Endothelial cell of umbilical vein (primary cell): ENCODE data around the gene NDUFS1. TPM values are rescaled to one million over a fixed set of nuclear protein-coding genes. Genes with fewer than 3 reads are reported as not detected.
A peak's percentile ranks its signal among the peaks of the same experiment; 100 is the strongest.
"Not testable (repeated sequence)": the region's sequence is repeated elsewhere in the genome, so short reads cannot be mapped to it uniquely, and the experiment has no call there.

Source experiments
- BruUV-seq: library from RNA; stranded (reverse); fragments of 400-500 nt; replicated peaks from 2 replicates; lab custom pipeline; 2021; lab: Mats Ljungman, UMichigan
- CTCF ChIA-PET: fragments of 300-600, 350-600 bp; sonication (Branson Sonifier 250); formaldehyde crosslinking; loops from one replicate; lab custom pipeline; 2021; ENCODE audit warnings: antibody characterized with exemption, inconsistent platforms; lab: Charles Lee
- POLR2A ChIA-PET: fragments of 300-600, 350-600 bp; sonication (Branson Sonifier 250); formaldehyde crosslinking; loops from one replicate; lab custom pipeline; 2021; ENCODE audit warnings: antibody characterized with exemption, inconsistent platforms; lab: Charles Lee
- DNase-seq: peaks from one replicate; pipeline ENCODE4 v3.0.0-alpha.2; 2011; ENCODE audit warnings: low read depth, low spot score
- FAIRE-seq: peaks from 2 replicates; lab custom pipeline; 2011; peaks lifted over from hg19 to GRCh38; lab: Jason Lieb, UNC
- H2AFZ ChIP-seq: 2 replicates; pipeline ENCODE4 v1.6.0; 2012; ENCODE audit warnings: low read depth, low read length, control low read depth, inconsistent platforms
- H3K27ac ChIP-seq: 2 replicates; pipeline ENCODE4 v1.5.1; 2011; ENCODE audit warnings: low read depth, mild to moderate bottlenecking, control low read depth, low read length, moderate library complexity; ENCODE audit not compliant: insufficient read depth
- H3K27me3 ChIP-seq, 2 experiments: 2 replicates each; pipeline versions ENCODE4 v1.6.0 to v1.6.1; 2011; ENCODE audit warnings: low read length in 2 of 2, mixed read lengths in 1 of 2; ENCODE audit not compliant: control insufficient read depth in 2 of 2, insufficient read depth in 2 of 2
- H3K36me3 ChIP-seq, 2 experiments: 2 replicates in 1 of 2; 3 replicates in 1 of 2; pipeline ENCODE4 v1.5.1; 2011; ENCODE audit warnings: low read length in 2 of 2, mild to moderate bottlenecking in 1 of 2, moderate library complexity in 1 of 2; ENCODE audit not compliant: control insufficient read depth in 2 of 2, insufficient read depth in 2 of 2; ENCODE audit errors: extremely low read depth in 1 of 2
- H3K4me1 ChIP-seq: 3 replicates; pipeline ENCODE4 v1.5.1; 2011; ENCODE audit warnings: mild to moderate bottlenecking, low read length; ENCODE audit not compliant: control insufficient read depth, insufficient read depth; ENCODE audit errors: extremely low read depth
- H3K4me2 ChIP-seq: 2 replicates; pipeline ENCODE4 v1.6.1; 2011; ENCODE audit warnings: low read length, control low read depth, mixed read lengths; ENCODE audit not compliant: insufficient read depth
- H3K4me3 ChIP-seq, 3 experiments: fragments of 200-600 bp in 1 of 3; sonication (generic), shearing (Covaris generic) in 1 of 3; replicated peaks in 1 of 3; 2 replicates each; pipeline ENCODE4 v1.5.1; 2011 to 2016; ENCODE audit warnings: control low read depth in 3 of 3, low read length in 3 of 3, mild to moderate bottlenecking in 2 of 3, inconsistent platforms in 1 of 3, low read depth in 1 of 3, moderate library complexity in 1 of 3; ENCODE audit not compliant: insufficient read depth in 1 of 3
- H3K79me2 ChIP-seq: 2 replicates; pipeline ENCODE4 v1.6.0; 2012; ENCODE audit warnings: low read length, inconsistent platforms; ENCODE audit not compliant: control insufficient read depth, insufficient read depth
- H3K9ac ChIP-seq: replicated peaks from 2 replicates; pipeline ENCODE3; 2011; ENCODE audit warnings: low read length, control low read depth; ENCODE audit not compliant: insufficient read depth; ENCODE audit errors: extremely low read depth
- H3K9me1 ChIP-seq: replicated peaks from 3 replicates; pipeline ENCODE4 v1.6.0; 2011; ENCODE audit warnings: mild to moderate bottlenecking, low read length; ENCODE audit not compliant: control insufficient read depth, insufficient read depth; ENCODE audit errors: extremely low read depth
- H3K9me3 ChIP-seq: replicated peaks from 2 replicates; pipeline ENCODE4 v1.5.1; 2012; ENCODE audit warnings: low read length, inconsistent platforms; ENCODE audit not compliant: control insufficient read depth, insufficient read depth
- H4K20me1 ChIP-seq: replicated peaks from 2 replicates; pipeline ENCODE3; 2011; ENCODE audit warnings: mild to moderate bottlenecking, low read length; ENCODE audit not compliant: control insufficient read depth, insufficient read depth; ENCODE audit errors: extremely low read depth
- JUN ChIP-seq: IDR thresholded peaks from 2 replicates; pipeline ENCODE4 v1.6.1; 2011; ENCODE audit warnings: borderline replicate concordance, low read depth; ENCODE audit not compliant: insufficient read length, insufficient read depth
- dilution Hi-C: fragments of 300-500 bp; cut with MboI; formaldehyde crosslinking; loops from one replicate; pipeline ENCODE4 v1.15.0; 2019; ENCODE audit warnings: low sequenced_read_pairs; ENCODE audit not compliant: extremely low pct_ligation_motif_present
- intact Hi-C: fragments of 100-400 bp; cut with micrococcal nuclease; formaldehyde crosslinking; loops from one replicate; pipeline ENCODE4 v1.10.0; 2022
- polyA plus RNA-seq, 4 experiments: library from polyadenylated mRNA; depleted of rRNA in 3 of 4; stranded (reverse) in 3 of 4; unstranded in 1 of 4; fragments of >200 nt; gene quantifications; 2 replicates each; pipeline versions ENCODE4 v1.2.1 to v1.2.3, GENCODE V29; 2011 to 2012; ENCODE audit warnings: missing spikeins in 1 of 4
- total RNA-seq: library from RNA; stranded (reverse); gene quantifications from 2 replicates; pipeline ENCODE4 v1.2.3, GENCODE V29; 2021
- TF ChIP-seq, protein P1 (sequence below): IDR thresholded peaks from 2 replicates; pipeline ENCODE4 v1.6.1; 2011; ENCODE audit not compliant: insufficient read depth, insufficient read length

Gene NDUFS1
- total and polyA plus RNA-seq, 2 donors (not counting 3 experiments of a cell fraction or from before 2014, with no cell fraction given), result 49.8 to 93.2 TPM

DNA sequence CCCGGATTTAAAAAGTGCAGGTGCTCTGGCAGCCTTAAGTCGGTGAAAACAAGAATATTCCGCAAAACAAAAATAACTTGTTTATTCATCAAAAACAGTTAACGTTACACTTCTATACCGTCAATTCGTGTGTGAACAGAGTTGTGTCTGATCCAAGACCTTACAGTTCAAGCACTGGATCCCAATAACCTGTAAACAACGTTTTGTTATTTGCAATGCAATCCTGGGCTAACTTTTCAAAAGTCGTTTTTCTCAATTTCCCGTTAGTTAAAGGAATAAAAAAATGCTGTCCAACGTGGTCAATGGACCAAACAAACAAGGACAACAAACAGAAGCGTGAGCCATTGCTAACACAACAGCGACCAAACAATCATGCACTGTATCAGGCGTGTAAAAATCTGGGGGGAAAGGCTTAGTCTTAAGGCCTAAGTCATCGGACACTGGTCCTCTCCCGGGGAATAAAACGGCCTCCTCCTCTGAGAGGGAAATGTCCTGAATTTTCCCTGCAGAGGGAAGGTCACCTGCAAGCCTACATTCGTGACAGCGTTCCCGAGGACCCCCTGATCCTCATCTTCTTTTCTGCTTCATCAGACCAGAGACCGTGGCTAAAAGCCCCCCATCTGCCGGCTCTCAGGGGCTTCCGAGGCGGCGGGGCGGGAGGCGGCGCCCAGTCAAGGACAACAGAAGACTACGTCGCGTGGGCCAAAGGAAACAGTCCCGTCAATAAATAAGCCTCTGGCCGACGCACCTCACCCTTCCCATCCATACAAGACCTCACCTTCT lies 490 bp downstream of the NDUFS1 start:
- peak overlapping the region; percentile 67 for H3K27ac ChIP-seq
- dilution Hi-C loops, result no loop called here
- peak; percentile 24 for FAIRE-seq
- BruUV-seq, result TSS peak; percentile 77
- peak overlapping the region; percentile 72 to 97 (median 87) for H3K4me3 ChIP-seq
- intact Hi-C loops, result loop anchor here (1.0 to 2.0 kb wide), 3 partner anchors 72 to 285 kb away; partner anchors contain the start of genes ADAM23 and INO80D
- H4K20me1 ChIP-seq, result no peaks in the 10 kb centered on the region
- H3K9me3 ChIP-seq, result no peaks in the 10 kb centered on the region
- H3K4me1 ChIP-seq, result peaks cover 27% of the 10 kb centered on the region
- H3K79me2 ChIP-seq, result peaks cover 82% of the 10 kb centered on the region
- H3K4me2 ChIP-seq, result peak overlapping the region; percentile 99
- H3K9ac ChIP-seq, result peak overlapping the region; percentile 93
- no peak for TF ChIP-seq JUN
- TF ChIP-seq, protein P1, sequence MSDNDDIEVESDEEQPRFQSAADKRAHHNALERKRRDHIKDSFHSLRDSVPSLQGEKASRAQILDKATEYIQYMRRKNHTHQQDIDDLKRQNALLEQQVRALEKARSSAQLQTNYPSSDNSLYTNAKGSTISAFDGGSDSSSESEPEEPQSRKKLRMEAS, result no peak
- H3K27me3 ChIP-seq, result no peaks in the 10 kb centered on the region
- H3K9me1 ChIP-seq, result no peaks in the 10 kb centered on the region
- peak overlapping the region; percentile 62 for H2AFZ ChIP-seq
- H3K36me3 ChIP-seq, result peaks cover 3 to 23% of the 10 kb centered on the region in 2 experiments
- POLR2A ChIA-PET, result interaction anchor here (0.6 kb wide), 1 partner anchor 1382 kb away, joined by 4 read pairs; no protein-coding TSS in a partner anchor
- no peak for DNase-seq
- CTCF ChIA-PET, result no interaction called here

DNA sequence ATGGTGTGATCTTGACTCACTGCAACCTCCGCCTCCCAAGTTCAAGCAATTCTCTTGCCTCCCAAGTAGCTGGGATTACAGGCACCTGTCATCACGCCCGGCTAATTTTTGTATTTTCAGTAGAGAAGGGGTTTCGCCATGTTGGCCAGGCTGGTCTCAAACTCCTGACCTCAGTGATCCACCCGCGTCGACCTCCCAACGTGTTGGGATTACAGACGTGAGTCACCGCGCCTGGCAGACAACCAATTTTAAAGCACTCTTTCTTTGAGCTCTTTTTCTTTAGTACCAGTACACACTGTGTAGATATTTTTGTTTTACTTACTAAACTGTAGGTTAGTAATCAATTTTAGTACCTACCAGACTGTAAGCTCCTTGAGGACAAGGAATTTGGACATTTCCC lies 2.2 kb downstream of the NDUFS1 start:
- H2AFZ ChIP-seq, H3K27me3 ChIP-seq, H3K27ac ChIP-seq, BruUV-seq, POLR2A ChIA-PET, dilution Hi-C loops, H3K9me1 ChIP-seq, DNase-seq, H3K9ac ChIP-seq, H4K20me1 ChIP-seq, H3K9me3 ChIP-seq, intact Hi-C loops, CTCF ChIA-PET, FAIRE-seq, H3K4me3 ChIP-seq: not testable (repeated sequence)
- H3K4me2 ChIP-seq, result peak overlapping the region; percentile 99
- H3K79me2 ChIP-seq, result peaks cover 84% of the 10 kb centered on the region
- H3K4me1 ChIP-seq, result peaks cover 23% of the 10 kb centered on the region
- H3K36me3 ChIP-seq, result peaks cover 0 to 14% of the 10 kb centered on the region in 2 experiments
